Measurements from ENCODE around the gene SLC19A1.

Gene SLC19A1

GRCh38 chr21:45488931-45489721 lies 53.1 kb downstream of the SLC19A1 start:
- no peaks in the 10 kb centered on the region for H3K36me3 ChIP-seq (ENCODE audit: control insufficient read depth, insufficient read depth, low read length)
- no peaks in the 10 kb centered on the region for H3K27me3 ChIP-seq (ENCODE audit: control insufficient read depth, insufficient read depth, low read length)
- no peaks in the 10 kb centered on the region for H3K9me3 ChIP-seq (ENCODE audit: control insufficient read depth, low read length)
- H3K9ac ChIP-seq (ENCODE audit: low read length) = no peak overlapping the region
- no peak overlapping the region for H3K4me3 ChIP-seq (ENCODE audit: low read length)
- H3K4me1 ChIP-seq (ENCODE audit: control insufficient read depth, insufficient read depth, low read length) = no peaks in the 10 kb centered on the region

DNA sequence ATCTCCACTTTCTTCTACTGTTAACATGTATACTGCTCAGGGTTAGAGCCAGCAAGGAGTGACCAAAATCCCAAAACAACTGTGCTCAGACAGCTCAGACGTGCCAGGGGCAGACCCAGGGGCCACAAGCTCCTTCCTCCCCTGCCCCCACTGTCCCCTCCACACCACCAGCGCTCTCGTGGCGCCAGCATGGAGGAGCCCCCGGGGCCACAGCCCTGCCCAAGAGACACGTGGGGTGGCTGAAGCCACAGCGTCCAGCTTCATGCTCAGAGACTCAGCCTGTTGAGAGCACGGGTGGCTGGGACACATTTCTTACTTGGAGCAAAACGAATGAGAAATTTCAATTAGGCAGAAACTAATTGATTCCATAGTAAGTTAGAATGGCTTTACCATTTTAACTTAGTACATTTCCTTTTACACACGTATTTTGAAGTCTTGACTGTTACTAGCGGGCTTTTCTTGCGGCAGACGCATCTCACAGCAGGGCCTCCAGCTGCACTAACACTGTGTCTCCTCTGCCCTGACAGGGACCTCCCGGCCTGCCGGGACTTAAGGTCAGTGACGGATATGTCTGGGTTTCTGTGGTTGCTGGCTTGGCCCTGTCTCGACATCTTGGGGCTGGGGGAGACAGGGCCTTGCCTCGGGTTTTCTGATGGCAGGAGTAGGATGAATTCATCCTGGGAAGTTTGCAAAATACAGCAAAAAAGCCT lies 54.2 kb downstream of the SLC19A1 start:
- Histone ChIP-seq H3K4me3 (ENCODE audit: low read length) (no peak overlapping the region), H3K4me1 (ENCODE audit: control insufficient read depth, insufficient read depth, low read length) (no peaks in the 10 kb centered on the region), H3K27me3 (ENCODE audit: control insufficient read depth, insufficient read depth, low read length) (no peaks in the 10 kb centered on the region), H3K9me3 (ENCODE audit: control insufficient read depth, low read length) (no peaks in the 10 kb centered on the region), H3K9ac (ENCODE audit: low read length) (no peak overlapping the region), H3K36me3 (ENCODE audit: control insufficient read depth, insufficient read depth, low read length) (no peaks in the 10 kb centered on the region)

DNA sequence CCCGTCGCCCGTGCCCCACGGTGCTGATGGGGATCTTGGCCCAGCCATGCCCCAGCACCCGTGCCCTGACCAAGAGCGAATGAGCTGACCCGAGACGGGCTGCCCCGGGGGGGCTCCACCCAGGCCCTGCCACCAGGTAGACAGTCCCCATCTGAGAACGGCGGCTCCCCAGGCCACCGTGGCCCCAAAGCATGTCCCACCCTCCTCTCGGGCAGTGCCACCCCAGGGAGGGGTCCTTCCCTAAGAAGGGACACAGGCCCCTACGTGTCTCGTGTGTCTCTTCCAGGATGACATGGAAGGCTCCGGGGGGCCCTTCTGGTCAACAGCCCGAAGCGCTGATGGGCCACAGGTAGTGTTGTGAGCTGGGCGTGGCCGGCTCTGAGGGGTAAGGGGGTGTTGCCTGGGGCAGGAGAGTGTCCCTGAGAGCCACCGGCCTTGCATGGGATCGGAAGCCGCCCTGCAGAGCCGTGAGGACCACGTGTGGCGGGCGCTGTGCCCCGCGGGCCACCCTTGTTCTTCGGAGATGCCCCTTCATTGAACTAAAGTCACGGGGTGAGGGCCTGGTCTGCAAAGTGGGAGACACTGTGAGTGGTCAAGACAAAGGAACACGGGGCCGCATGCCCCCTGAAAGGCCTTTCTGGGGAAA lies 55.0 kb downstream of the SLC19A1 start:
- no peak overlapping the region for H3K4me3 ChIP-seq (ENCODE audit: low read length)
- H3K27me3 ChIP-seq (ENCODE audit: control insufficient read depth, insufficient read depth, low read length) = no peaks in the 10 kb centered on the region
- H3K9me3 ChIP-seq (ENCODE audit: control insufficient read depth, low read length) = no peaks in the 10 kb centered on the region
- no peaks in the 10 kb centered on the region for H3K4me1 ChIP-seq (ENCODE audit: control insufficient read depth, insufficient read depth, low read length)
- H3K36me3 ChIP-seq (ENCODE audit: control insufficient read depth, insufficient read depth, low read length) = no peaks in the 10 kb centered on the region
- H3K9ac ChIP-seq (ENCODE audit: low read length) = no peak overlapping the region

DNA sequence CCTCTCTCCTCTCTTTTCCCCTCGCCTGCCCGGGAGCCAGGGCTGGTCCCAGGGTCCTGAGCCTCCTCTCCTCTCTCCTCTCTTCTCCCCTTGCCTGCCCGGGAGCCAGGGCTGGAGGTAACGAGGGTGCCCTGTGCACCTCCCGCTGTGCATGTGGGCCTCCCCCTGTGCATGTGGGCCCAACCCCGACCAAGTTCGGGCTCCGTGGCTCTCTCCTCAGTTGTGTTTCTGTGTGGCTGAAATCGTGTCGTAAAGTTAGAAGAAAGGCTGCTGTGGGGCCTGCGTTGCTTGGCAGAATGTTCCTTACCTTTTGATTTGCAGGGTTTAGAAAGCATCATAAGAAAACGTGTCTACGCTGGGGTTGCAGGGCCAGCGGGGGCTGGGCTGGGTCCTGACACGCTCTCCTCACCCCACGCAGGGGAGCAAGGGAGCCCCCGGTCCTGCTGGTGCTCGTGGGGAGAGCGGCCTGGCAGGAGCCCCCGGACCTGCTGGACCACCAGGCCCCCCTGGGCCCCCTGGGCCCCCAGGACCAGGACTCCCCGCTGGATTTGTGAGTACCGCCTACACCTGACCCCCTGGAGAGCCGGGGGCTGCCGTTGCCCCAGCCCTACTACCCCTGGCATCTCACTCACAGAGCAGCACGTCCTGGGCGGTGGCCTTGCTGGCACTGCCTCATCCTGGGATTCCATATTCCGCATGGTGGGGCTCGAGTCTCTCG lies 55.6 kb downstream of the SLC19A1 start:
- H3K9me3 ChIP-seq (ENCODE audit: control insufficient read depth, low read length) = no peaks in the 10 kb centered on the region
- H3K36me3 ChIP-seq (ENCODE audit: control insufficient read depth, insufficient read depth, low read length) = no peaks in the 10 kb centered on the region
- H3K27me3 ChIP-seq (ENCODE audit: control insufficient read depth, insufficient read depth, low read length) = no peaks in the 10 kb centered on the region
- H3K9ac ChIP-seq (ENCODE audit: low read length) = no peak overlapping the region
- no peaks in the 10 kb centered on the region for H3K4me1 ChIP-seq (ENCODE audit: control insufficient read depth, insufficient read depth, low read length)
- H3K4me3 ChIP-seq (ENCODE audit: low read length) = no peak overlapping the region

- Histone ChIP-seq H3K4me1 (ENCODE audit: control insufficient read depth, insufficient read depth, low read length) (no peaks in the 10 kb centered on the region), H3K36me3 (ENCODE audit: control insufficient read depth, insufficient read depth, low read length) (no peaks in the 10 kb centered on the region)
Measured at GRCh38 chr21:45485686-45486442, 56.4 kb downstream of the SLC19A1 start.

DNA sequence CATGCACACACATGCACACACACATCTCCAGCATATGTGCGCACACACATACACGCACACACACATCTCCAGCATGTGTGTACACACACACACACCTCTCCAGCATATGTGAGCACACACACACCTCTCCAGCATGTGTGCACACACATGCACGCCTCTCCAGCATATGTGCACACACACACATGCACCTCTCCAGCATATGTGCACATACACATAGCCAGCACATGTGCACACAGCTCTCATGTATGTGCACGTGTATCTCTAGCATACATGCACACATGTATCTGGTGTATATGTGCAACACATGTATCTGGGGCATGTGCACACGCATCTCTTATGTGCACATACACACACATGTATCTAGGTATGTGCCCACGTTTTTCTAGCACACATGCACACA lies 57.9 kb downstream of the SLC19A1 start:
- Histone ChIP-seq H3K4me3 (ENCODE audit: low read length) (no peak overlapping the region), H3K27me3 (ENCODE audit: control insufficient read depth, insufficient read depth, low read length) (no peaks in the 10 kb centered on the region), H3K9ac (ENCODE audit: low read length) (no peak overlapping the region), H3K9me3 (ENCODE audit: control insufficient read depth, low read length) (no peaks in the 10 kb centered on the region), H3K4me1 (ENCODE audit: control insufficient read depth, insufficient read depth, low read length) (no peaks in the 10 kb centered on the region), H3K36me3 (ENCODE audit: control insufficient read depth, insufficient read depth, low read length) (no peaks in the 10 kb centered on the region)

More at GRCh38 chr21:45485686-45486442, 56.4 kb downstream of the SLC19A1 start:
- H3K9me3 ChIP-seq (ENCODE audit: control insufficient read depth, low read length) = no peaks in the 10 kb centered on the region
- H3K9ac ChIP-seq (ENCODE audit: low read length) = no peak overlapping the region
- no peak overlapping the region for H3K4me3 ChIP-seq (ENCODE audit: low read length)
- no peaks in the 10 kb centered on the region for H3K27me3 ChIP-seq (ENCODE audit: control insufficient read depth, insufficient read depth, low read length)

GRCh38 chr21:45482899-45483821 lies 59.1 kb downstream of the SLC19A1 start:
- H3K4me3 ChIP-seq (ENCODE audit: low read length) = no peak overlapping the region
- H3K9ac ChIP-seq (ENCODE audit: low read length) = no peak overlapping the region
- H3K9me3 ChIP-seq (ENCODE audit: control insufficient read depth, low read length) = no peaks in the 10 kb centered on the region
- no peaks in the 10 kb centered on the region for H3K4me1 ChIP-seq (ENCODE audit: control insufficient read depth, insufficient read depth, low read length)
- no peaks in the 10 kb centered on the region for H3K36me3 ChIP-seq (ENCODE audit: control insufficient read depth, insufficient read depth, low read length)
- H3K27me3 ChIP-seq (ENCODE audit: control insufficient read depth, insufficient read depth, low read length) = no peaks in the 10 kb centered on the region

DNA sequence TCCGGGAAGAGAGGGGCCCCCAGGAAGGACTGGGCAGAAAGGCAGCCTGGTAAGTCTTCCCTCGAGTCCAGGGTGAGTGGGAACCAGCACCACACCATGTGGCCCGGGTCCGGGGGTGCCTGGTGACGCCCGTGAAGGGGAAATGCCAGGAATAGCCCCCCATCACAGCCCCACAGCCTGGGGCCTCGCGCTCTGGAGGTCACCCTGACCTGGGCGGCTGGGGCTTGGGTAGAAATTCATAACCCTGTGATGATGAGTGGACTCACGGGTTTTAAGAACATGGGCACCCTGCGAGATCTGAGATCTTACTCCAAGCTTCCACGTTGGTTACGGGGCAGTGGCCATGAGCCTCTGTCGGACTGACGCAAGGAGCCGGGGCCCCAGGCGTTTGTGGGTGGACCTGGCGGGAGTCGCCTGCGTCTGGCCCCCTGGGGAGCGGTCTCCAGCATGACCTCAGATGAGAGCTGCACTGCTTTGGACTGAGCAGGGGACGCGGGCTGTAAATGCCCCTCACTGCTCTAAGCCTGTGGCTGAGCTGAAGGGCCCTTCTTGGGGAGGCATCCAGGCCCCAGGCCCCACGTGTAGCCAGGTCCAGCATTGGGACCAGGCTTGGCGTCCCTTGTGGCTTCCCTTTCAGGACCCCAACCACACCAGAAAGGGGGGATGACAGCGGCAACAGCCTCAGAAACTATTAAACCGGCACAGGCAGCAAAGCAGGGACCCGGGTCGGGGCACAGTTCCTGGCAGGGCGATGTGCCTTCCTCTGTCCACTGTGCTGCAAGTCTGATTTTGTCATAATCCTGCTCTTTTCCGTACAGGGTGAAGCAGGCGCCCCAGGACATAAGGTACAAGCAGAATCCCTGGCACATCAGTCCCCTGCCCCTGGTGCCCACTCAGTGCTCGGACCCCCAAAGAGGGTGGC lies 60.0 kb downstream of the SLC19A1 start:
- H3K9me3 ChIP-seq (ENCODE audit: control insufficient read depth, low read length) = no peaks in the 10 kb centered on the region
- H3K4me1 ChIP-seq (ENCODE audit: control insufficient read depth, insufficient read depth, low read length) = peaks cover 8% of the 10 kb centered on the region
- H3K36me3 ChIP-seq (ENCODE audit: control insufficient read depth, insufficient read depth, low read length) = no peaks in the 10 kb centered on the region
- no peak overlapping the region for H3K4me3 ChIP-seq (ENCODE audit: low read length)
- H3K9ac ChIP-seq (ENCODE audit: low read length) = no peak overlapping the region
- no peaks in the 10 kb centered on the region for H3K27me3 ChIP-seq (ENCODE audit: control insufficient read depth, insufficient read depth, low read length)

- Histone ChIP-seq H3K9ac (ENCODE audit: low read length) (no peak overlapping the region), H3K36me3 (ENCODE audit: control insufficient read depth, insufficient read depth, low read length) (no peaks in the 10 kb centered on the region), H3K27me3 (ENCODE audit: control insufficient read depth, insufficient read depth, low read length) (no peaks in the 10 kb centered on the region), H3K4me3 (ENCODE audit: low read length) (no peak overlapping the region), H3K9me3 (ENCODE audit: control insufficient read depth, low read length) (no peaks in the 10 kb centered on the region), H3K4me1 (ENCODE audit: control insufficient read depth, insufficient read depth, low read length) (peaks cover 10% of the 10 kb centered on the region)
Measured at GRCh38 chr21:45481566-45481965, 60.7 kb downstream of the SLC19A1 start.

Data from mucosa of stomach (tissue), 1 donor.